HG03469 (cell line): ENCODE measurements around the gene TSPOAP1.

Experiments used
- ATAC-seq: cut with Tn5 transposase; IDR thresholded peaks from one replicate; pipeline ENCODE4 v1.9.1; 2021; ENCODE audit warnings: mild to moderate bottlenecking, moderate library complexity, moderate number of reproducible peaks; ENCODE audit not compliant: unreplicated experiment

TSPOAP1 gene

GRCh38 chr17:58363457-58364185 lies 35.0 kb upstream of the TSPOAP1 start:
- no peak for ATAC-seq

GRCh38 chr17:58362368-58363014 lies 33.9 kb upstream of the TSPOAP1 start:
- ATAC-seq, result no peak

DNA sequence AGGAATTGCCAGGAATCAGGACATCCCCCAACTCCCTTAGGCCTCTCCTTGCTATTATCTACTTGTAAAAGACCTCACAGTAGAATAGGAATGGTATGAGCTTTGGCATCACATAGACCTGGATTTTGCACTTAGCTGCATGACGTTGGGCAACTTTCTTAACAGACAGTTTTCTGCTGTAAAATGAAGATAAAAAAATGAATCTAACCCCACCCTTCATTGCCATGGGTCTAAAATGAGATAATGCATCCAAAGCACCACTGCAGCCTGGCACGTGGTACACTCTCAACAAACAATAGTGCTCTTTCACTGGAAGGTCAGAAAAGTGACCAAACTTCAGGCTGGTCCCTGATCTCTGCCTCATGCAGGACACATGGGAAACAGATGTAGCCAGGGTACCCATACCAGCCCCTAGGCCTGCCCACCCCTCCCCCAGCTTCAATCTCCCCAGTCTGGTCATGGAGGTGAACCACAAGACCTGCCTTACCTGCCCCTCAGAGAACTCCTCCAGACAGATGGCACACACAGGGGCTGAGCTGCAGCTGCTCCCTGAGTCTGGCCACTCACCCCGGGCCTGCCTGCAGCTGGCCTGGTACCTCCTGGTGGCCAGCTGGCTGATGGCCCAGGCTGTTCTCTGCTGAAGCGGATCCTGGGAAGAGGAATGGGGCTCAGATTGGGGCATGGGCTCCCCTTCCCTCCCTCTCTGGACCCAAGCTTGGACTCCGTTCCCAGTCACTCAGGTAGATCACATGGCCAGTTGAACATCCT lies 31.9 kb upstream of the TSPOAP1 start:
- no peak for ATAC-seq

- no peak for ATAC-seq
These were observed 30.0 kb upstream of the TSPOAP1 start for GRCh38 chr17:58358408-58359172.

GRCh38 chr17:58357312-58358297 lies 29.0 kb upstream of the TSPOAP1 start:
- ATAC-seq, result no peak

- ATAC-seq, result no peak
These were observed 27.6 kb upstream of the TSPOAP1 start for GRCh38 chr17:58356231-58356630.

DNA sequence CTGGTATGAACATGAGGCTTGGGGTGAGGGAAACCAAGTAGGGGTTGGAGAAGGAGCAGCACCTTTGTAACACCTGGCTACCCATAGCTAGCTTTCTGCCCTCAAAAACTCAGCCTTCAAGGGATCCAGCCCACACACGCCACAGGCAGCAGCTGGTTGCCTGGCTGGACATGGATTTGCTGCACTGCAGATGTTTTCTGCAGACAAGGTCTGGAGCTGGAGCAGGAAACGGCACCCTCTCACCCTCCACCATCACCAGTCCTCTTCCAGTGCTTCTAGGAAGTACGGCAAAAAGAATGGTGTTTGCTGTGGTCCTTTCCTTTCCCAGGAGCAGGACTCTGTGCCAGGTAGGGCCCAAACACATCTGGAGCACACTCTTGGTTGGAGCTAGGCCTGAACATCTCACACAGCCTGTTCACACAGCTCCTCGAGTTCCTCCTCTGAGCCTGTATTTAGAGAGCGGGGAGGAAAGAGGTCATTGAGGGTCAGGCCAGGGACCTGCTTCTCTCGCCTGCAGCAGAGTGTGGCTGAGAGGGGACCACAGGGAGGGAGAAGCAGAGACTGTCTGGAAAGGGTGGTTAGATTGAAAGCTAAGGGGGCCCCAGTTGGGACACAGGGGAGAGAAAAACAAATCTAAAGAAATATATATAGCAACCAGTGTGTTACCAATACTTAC lies 26.1 kb upstream of the TSPOAP1 start:
- no peak for ATAC-seq

- no peak for ATAC-seq
These were observed 24.8 kb upstream of the TSPOAP1 start for GRCh38 chr17:58353389-58353825.

DNA sequence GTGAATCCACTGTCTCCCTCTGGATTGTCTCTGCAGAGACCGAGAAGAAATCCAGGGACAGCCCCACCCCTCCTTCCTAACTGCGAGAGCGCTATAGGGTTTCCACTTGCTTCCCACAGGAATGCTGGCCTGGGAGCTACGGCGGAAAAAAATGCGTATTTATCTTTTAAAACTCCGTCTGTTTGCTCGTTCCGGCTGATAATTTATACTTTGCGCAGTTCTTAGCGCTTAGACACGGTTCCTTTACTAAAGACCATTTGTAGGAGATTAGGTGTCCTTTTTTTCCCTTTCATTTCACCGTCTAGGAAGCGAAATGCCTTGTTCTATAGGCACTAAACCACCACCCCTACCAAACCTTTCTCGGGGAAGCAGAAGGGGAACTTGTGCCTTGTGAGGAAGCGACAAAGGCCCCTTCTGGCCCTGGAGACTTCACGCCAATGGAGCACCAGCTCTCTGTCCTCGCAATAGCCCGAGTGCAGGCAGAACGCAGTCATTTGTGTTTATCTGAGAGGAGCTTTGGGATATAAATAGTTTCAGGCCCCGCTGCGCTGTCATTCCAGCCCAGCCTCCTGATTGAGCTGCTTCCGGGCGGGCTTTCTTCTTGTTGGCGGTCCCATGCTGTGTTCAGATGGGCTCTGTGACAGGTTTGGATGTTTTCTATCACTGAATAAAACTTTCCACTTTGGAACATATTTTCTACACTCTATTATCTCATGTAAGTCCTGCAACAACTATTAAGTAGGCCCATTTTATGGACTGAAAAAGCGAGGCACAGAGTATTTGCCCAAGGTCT lies 24.2 kb upstream of the TSPOAP1 start:
- no peak for ATAC-seq

DNA sequence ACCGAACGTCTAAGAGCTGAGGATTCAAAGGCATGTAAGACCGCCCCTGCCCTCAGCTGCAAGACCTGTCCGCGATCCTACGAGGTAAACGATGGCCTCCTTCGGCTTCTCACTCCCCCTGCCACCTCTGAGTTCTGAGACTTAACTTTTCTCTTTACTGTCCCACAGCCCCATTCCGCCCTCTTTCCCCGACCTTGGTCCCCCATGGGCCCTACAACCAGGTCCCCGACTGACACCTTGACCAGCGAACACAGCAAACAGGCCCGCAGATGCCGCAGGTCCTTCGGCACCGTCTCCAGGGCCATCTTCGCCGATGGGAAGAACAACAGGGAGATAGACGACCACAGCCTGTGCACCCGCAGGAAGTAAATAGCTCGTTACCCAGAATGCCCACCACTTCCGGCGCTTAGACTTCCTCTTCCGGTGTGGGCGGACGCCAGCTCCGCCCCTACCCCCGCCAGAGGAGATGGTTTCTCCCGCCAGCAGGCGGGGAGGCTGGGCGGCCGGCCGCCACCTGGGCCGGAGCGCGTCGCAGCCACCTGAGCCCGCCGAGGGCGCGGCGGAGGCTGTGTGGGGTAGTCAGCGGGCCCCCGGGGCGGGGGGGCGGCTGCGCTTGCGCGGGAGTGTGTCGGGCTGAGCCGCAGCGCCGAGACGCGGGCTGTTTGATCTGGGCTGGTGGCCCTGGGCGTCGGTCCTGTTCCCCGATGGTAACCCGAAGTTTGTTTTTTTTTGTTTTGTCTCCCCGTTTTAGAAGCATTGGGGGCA lies 23.4 kb upstream of the TSPOAP1 start, which contains the start of gene SUPT4H1:
Gene SUPT4H1, minus strand, starts transcription at position 371 of the 765 bp plus-strand sequence. Its CDS starts 66 bp downstream, at position 305.
- ATAC-seq, result peak; percentile 71

GRCh38 chr17:58351182-58351581 lies 22.6 kb upstream of the TSPOAP1 start:
- no peak for ATAC-seq

DNA sequence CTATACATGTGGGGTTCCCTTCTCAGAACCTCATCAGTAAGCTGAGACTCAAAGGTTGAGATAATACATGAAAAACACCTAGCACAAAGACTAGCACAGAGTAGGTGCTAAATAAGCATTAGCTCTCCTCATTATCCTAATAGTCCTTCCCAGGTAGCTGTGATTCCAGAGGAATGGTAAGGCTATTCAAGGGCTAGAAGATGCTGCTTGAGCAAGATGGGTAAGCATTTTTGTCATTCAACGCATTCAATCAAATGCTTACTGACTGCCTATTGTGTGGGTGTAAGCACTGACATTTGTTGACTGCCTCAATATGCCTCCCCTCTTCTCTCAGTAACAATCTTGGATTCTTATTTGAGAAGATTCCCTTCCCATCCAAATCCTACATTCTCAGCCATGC lies 19.4 kb upstream of the TSPOAP1 start:
- ATAC-seq, result no peak

GRCh38 chr17:58345500-58345899 lies 16.9 kb upstream of the TSPOAP1 start:
- no peak for ATAC-seq

DNA sequence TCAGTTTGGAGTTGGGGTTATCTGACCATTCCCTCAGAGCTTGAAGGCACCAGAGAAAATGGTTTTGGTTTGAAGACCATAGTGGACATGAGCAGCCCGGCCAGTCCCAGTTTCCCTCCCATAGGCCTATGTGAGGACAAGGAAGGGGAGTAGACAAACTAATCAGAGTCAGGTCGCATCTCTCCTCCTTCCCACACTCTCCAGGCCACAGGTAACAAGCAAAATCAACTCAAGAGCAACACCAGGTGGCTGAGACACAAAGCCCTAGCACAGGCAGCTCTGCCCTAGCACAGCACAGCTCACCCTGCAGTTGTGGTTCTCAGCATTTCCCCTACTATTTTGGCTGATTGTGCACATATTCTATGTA lies 16.2 kb upstream of the TSPOAP1 start:
- peak; percentile 24 for ATAC-seq

GRCh38 chr17:58344047-58344790 lies 15.6 kb upstream of the TSPOAP1 start:
- ATAC-seq, result peak; percentile 66

DNA sequence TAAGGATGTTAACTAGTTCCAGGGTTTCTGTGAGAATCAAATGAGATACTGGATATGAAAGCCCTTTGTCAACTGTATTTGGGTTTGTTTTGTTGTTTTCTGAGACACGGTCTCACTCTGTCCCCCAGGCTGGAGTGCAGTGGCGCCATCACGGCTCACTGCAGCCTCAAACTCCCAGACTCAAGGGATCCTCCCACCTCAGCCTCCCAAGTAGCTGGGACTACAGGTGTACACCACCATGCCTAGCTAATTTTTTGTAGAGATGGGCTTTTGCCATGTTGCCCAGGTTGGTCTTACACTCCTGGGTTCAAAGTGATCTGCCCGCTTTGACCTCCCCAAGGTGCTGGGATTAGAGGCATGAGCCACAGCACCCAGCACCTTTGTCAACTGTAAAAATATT lies 14.5 kb upstream of the TSPOAP1 start:
- ATAC-seq, result no peak
